NCI-H774 (cell line): ENCODE results near the gene SMYD3.
"Not testable (repeated sequence)": the region's sequence is repeated elsewhere in the genome, so short reads cannot be mapped to it uniquely, and the experiment has no call there.

Experiments
- DNase-seq: peaks from one replicate; lab custom pipeline; 2025; lab: John Stamatoyannopoulos, UW

SMYD3 gene

DNA sequence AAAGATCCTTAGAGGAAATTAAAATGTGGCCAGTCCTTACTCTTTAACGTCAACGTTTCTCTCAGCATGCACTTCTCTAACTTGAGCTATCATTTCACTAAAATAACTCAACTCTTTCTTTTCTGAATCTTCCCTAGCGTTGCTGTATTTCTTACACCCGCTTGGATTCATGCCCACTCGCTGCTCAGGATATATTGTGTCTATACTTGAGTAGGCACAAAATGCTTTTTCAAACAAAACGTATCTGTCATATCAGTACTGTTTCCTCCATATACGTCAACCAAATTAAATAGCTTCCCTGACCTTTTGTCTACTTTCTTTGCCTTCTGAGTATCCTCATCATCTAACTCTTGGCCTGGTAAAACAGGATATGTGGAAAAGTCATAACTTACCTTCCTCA is 549.7 kb downstream of the SMYD3 start:
- no peak for DNase-seq

DNA sequence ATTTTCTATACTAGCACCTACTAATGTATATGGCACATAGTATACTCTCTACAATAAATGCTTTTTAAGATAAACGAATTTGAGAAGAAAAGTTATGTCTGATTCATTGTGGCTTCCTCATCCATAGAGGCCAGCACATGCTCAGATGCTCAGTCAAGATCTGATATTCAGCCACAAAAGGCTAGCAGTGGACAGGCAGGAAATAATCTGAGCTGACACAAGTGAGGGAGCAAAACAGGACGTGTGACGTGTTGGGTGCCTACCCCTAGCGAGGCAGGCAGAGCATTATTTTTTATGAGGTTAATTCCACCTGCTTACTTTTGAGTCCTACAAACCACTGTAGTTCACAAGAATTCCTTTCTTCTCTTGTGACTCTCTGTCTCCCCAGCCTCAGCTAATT is 550.9 kb downstream of the SMYD3 start:
- DNase-seq: no peak

DNA sequence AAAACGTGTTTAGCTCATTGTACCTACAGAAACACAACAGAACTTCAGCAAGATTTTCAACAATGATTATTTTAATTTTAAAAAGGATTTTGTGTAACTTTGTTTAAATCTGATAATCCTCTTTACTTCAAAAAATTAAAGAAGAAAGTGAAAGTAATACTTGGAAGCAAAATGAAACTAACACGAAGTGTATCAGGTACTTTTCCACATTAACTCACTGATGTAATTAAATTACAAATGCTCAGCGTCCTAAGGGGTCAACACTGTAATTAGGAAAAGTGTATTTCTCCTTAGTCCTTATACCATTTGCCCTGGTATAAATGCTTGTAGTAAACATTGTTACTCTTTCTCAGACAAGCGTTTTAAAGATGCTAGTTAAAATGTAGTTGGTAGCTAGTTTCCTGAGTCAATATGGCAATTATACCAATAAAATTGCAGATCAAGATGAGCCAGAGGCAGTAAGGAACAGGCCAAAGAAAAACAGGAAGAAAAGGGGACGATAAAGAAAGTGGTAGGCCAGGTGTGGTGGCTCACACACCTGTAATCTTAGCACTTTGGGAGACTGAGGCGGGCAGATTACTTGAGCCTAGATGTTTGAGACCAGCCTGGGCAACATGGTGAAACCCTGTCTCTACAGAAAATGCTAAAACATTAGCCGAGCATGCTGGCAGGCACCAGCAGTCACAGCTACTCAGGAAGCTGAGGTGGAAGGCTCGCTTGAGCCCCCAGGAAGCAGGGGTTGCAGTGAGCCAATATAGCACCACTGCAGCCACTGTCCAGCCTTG is 553.0 kb downstream of the SMYD3 start:
- DNase-seq: no peak

DNA sequence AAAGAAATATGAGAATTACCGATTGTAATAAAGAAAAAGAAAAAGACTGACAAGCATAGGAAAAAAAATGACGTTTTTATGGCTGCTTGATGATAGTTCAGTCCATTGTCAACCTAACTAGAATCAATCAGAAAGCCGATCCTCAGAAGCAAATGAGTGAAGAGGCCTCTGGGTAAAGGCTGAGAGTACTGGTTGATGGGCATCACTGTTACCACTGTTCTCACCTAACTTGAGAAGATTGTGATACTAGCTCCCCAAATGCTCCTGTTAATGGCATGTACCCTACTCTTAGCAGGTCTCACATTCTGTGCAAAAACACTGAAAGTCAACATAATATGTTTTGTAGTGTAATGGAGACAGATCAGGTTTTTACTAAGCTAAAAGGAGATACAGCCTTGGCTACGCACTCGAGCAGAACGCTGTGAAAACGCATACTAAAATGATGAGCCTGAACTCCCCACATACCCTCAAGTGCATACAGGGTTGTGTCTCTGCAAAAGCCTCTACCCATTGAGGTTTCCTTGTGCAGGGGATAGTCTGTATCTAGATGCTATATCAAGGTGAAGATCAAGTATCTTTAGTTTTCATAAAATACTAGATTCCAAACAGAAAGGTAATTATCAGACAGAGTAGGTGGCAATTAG is 554.6 kb downstream of the SMYD3 start:
- DNase-seq: no peak

DNA sequence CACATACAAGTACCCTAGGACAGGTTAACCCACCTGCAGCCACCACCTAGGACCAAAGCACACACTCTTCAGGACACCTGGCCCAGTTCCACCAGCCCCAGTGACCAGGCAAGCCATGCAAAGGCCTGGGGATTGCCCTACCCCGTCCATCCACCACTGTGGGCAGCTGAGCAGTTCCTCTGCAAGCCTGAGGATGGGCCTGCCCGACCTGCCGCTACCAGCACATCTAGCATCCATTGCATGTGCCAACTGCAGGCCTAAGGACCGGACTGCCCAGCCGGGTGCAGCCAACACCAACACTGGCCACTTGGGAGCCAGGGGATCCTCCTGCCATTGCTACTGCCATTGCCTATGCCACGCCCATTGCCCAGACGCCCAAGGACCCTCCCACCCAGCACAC is 558.3 kb downstream of the SMYD3 start:
- no peak for DNase-seq

DNA sequence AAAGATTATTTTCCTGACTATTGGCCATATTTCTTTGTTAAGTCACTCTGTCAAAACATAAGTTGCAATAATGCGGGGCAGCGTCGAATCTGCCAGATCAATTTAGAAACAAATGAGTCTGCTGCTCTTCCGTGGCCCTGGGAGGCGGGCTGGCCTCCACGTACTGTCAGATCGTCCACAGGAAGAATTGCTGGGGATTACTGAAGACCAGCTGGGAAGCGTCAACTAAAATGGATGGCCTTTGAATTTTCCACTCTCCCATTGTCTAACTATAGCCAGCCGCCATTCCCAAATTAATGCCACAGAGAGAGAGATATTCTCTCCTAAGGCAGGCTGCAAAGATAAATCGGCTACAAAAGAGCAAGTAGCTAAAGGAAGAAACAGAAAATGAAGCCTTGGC is 560.2 kb downstream of the SMYD3 start:
- DNase-seq: no peak

DNA sequence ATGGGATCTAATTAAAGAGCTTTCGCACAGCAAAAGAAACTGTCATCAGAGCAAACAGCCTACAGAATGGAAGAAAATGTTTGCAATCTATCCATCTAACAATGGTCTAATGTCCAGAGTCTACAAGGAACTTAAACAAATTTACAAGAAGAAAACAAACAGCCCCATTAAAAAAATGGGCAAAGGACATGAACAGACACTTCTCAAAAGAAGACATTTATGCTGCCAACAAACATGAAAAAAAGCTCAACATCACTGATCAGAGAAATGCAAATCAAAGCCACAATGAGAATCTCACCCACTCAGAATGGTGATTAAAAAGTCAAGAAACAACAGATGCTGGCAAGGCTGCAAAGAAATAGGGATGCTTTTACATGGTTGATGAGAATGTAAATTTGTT is 561.9 kb downstream of the SMYD3 start:
- not testable (repeated sequence) for DNase-seq

DNA sequence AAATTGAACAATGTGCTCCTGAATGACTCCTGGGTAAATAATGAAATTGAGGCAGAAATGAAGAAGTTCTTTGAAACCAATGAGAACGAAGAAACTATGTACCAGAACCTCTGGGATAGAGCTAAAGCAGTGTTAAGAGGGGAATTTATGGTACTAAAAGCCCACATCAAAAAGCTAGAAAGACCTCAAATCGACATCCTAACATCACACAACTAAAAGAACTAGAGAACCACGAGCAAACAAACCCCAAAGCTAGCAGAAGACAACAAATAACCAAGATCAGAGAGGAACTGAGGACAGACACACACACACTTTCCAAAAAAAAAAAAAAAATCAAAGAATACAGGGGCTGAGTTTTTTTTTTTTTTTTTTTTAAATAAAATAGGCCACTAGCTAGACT is 564.2 kb downstream of the SMYD3 start:
- no peak for DNase-seq

DNA sequence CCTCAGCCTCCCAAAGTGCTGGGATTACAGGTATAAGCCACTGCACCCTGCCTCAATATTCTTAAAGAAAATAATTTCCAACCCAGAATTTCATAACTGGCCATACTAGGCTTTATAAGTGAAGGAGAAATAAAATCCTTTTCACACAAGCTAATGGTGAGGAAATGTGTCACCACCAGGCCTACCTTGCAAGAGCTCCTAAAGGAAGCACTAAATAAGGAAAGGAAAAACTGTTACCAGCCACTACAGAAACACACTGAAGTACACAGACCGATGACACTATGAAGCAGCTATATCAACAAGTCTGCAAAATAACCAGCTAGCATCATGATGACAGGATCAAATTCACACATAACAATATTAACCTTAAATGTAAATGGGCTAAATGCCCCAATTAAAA is 565.3 kb downstream of the SMYD3 start:
- not testable (repeated sequence) for DNase-seq

DNA sequence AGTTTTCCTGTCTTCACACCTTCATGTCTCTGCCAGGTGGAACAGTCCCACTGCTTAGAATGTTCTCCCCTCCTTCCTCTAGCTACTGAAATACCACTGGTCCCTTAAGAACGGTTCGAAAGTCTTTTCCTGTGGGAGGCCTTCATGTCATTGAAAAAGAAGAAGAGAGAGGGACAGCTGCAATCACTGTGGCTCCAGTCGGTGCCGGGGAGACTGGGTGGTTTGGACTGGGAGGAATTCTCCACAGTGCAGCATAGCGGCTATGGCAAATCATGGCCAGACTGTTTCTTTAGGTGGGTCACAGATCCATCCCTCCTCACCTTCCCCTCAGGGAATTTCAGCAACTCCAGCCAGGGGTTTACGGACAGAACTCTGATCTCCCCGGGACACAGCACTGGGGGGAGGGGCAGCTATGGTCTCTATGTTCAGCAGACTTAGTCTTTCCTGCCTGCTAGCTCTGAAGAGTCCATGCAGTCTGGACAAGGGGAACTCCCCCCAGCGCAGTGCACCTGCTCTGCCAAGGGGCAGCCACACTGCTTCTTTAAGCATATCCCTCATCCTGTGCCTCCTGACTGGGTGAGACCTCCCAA is 567.2 kb downstream of the SMYD3 start:
- no peak for DNase-seq

DNA sequence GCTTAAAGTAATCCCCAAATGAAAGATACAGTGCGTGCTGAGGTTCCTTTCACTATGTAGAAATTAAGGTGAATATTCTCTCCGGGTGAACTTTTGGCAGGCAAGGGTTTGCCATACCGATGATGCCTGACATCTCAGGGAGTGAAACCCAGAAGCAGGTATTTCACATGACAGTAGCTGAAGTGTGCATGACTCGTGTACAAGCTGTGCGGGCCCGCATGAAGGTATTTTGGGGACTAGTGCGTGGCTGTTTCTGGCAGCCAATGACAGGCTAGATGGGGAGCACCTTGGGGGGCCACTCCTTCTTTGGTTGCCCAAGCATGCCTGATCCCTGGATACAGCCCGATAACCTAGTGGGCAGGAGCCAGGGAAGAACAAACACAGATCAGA is 569.0 kb downstream of the SMYD3 start:
- DNase-seq: no peak

DNA sequence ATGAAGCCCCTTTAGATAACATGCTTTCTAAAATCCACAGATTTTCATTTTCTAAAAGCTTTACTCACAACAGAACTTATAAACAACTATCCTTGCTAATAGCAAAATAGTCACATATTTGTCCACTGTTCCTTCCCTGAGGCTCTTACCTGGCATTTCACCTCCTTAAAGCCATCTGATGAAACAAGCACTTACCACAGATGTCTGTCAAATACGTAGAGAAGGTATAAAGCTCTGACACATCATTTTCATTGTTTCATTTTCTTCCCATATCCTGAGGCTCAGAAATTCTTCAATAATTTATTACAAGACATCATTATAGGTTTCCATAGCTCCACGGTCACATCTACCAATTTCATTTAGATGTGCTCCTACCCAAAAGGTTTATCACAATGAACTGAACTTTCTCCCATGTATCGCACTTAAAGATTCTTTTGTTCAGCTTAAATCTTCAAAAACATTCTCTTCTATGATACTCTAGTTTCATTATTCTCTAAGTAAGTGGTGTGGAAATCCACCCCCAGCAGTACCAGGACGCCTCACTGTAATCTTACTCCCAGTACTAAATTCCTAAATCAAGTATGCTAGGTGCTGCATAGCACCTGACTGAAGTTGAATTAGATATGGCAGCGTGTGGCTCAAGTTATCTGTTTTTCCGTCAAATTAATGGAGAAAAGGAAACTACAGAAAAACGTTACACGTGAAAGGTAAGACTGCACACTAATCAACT is 569.6 kb downstream of the SMYD3 start:
- DNase-seq: no peak

DNA sequence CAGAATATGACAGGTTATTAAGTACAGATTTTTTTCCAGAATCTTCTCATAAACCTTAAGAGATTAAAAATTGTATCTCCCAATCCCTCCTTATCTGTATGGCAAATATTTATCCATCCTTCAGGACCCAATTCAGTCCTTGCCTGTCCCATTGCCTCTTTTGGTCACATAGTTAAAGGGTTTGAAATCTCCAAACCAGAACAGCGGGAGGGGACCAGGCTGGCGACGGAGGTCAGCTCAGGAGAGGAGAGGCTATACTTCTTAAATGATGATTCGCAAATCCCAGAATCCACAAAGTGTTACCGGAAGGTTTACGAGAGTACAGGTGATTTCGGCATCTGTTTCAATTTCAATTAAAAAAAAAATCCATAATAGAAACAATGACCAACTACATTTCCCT is 572.7 kb downstream of the SMYD3 start:
- DNase-seq: no peak

DNA sequence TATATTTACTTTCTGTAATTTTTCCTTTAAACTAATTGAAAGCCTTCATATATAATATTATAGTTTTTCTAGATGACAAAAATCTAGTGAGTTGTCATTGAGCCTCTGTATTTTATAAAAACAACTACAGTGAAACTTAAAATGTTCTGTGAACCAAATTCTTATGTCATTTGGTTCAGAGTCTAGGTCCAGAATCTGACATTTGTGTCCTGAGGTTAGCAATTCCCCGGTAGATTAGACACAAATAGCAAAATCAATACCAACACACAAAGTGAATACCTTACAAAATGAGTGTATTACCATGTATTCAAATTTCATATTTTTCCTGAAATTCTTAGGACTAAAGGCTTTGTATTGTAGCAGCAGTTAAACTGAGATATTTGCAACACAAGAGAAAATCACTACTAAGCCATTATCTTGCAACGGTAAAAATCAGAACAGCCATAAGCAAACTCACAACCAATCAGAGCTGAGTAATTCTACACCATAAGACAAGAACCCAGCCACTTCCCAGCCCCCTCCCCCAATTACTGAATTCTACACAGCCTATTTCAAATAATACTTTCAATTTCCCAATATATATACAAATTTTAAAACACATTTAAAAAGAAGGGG is 573.5 kb downstream of the SMYD3 start:
- no peak for DNase-seq

DNA sequence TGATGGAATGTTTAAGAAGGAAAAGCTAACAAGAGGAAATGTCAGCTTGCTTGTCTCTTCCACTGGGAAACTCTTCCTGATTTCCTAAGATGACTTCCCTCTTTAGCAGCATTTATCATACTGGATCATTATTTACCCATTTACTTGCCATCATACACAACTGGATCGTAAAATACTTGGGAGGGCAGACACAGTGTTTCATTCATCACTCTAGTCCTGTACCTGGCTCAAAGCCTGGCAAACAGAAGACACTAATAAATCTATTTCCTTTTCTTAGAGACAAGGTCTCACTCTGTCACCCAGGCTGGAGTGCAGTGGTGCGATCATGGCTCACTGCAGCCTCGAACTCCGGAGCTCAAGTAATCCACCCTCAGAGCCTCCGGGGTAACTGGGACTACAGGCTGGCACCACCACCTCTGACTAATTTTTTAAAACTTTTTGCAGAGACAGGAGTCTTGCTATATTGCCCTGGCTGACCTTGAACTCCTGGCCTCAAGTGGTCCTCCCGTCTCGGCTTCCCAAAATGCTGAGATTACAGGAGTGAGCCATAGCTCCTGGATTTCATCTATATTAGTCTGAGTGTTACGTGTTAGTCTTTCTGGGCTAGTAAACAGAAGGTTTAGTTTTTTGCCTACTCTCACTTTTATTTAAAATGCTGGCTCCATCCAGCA is 574.6 kb downstream of the SMYD3 start:
- no peak for DNase-seq

DNA sequence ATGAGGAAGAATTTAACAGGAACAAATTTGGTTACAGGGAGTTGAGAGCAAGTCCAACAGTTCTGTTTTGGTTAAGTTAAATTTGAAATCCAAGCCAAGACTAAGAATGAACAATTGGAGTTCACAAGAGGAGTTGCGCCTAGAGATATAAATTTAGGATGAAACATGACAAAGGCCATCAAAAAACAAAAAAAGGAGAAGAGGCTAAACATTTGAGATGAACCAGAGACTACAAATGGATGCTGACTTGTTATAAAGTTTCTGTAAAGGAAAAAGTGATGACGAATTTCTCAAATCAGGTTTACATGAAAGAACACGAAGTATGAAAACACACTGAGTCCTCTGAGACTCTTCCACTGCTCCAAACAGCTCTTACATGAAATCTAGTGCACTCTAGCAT is 575.6 kb downstream of the SMYD3 start:
- DNase-seq: no peak

DNA sequence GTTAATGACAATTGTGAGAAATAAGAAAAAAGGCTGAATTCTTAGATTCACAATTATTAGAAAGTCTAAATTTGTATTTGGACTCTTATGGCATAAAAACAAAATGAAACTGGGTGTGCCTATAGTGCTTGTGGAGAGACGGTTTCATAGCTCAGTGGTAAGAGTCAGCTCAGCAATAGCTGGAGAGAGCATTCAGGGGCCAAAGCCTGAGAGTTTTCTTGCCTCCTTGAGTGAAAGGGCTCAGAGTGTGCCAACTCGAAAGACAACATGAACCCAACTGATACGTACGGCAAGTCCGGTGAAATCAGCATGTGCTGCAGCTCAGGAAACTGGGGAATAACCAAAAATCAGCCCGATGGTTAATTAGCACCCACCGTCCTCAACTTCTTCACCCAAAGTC is 577.9 kb downstream of the SMYD3 start:
- no peak for DNase-seq

DNA sequence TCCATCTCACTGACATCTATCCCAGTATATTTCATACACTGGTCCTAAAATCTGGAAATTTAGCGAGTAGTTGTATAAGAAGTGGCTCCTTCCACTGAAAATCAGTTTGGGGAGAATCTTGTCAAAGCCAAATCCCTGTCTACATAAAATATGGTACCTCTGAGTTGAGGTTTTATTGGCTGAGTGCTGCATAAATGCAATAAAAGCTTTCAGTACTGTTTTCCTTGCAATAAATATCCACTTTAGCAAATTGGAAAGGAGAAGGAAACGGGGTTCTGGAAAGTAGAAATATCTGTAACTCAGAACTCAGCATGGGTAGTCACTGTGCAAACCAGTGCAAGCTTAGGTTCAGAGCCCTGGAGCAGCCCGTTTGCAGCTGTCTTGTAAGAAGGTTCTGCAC is 580.2 kb downstream of the SMYD3 start:
- no peak for DNase-seq

DNA sequence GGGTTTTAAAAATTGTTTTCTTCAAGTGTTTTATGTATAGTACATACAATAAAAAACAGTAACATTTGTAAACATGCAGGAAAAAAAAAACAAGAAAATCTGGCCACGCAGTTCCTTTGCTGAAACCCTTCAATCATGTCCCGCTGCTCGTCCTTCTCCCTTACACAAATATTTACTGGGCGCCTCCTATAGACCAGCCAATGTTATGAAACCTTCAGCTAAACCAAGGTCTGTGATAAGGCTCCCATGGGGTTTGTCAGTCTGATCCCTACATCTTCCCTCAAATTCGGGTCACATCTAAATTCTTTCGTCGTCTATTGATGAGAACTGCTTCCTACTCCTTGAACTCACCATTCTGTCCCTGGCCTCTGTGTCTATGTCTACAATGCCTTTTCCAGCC is 583.9 kb downstream of the SMYD3 start:
- DNase-seq: no peak

DNA sequence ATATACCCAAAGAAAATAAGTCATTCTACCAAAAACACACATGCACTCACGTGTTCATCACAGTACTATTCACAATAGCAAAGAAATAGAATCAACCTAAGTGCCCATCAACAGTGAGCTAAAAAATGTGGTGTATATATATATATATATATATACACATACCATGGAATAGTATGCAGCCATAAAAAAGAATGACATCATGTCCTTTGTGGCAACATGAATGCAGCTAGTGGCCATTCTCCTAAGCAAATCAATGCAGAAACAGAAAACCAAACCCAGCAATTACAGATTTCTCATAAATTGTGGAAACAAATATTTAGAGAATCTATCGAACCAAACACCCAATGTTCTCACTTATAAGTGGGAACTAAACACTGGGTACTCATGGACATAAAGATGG is 585.7 kb downstream of the SMYD3 start:
- no peak for DNase-seq

DNA sequence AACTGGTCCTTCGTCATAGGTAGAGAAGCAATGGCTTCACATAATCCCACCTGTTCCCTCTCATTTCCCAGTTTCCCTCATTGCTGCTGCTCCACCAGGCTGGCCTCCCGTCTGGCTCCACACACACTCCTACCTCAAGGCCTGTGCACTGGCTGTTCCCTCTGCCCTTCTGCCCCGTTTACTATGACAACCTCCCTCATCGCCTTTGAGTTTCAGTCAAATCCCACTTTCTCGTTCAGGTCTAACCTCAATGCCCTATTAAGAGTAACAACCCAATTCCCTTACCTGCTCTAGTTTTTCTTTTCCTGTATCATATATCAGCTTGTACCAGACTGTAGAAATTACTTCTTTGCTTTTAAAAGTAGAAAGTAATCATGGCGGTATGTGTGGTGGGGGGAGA is 589.7 kb downstream of the SMYD3 start:
- no peak for DNase-seq

DNA sequence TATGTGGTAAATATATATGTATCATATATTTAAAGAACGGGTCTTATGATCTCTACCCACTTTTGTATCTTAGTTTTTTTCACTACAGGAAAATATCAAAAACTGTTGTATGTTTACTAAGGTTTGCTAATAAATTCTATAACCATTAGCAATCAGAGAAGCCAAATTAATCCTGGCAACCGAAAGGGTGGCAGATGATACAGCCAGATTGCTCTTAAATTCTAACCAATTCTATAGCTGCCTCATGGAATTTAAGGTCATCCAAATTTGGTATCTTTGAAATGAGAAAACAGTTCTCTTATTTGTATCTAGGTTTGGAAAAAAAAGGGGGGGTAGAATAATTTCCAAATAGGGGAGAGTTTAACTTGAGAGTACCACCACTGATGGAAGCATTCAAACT is 591.2 kb downstream of the SMYD3 start:
- no peak for DNase-seq
